Daoy (cell line): ENCODE data around the gene PCDHGA12. TPM values are rescaled to one million over a fixed set of nuclear protein-coding genes. Genes with fewer than 3 reads are reported as not detected.
"Not testable (repeated sequence)": the region's sequence is repeated elsewhere in the genome, so short reads cannot be mapped to it uniquely, and the experiment has no call there.

Experiments
- DNase-seq: peaks from one replicate; pipeline ENCODE4 v3.0.0-alpha.2; 2015; ENCODE audit warnings: low read depth
- total RNA-seq: library from RNA; depleted of rRNA; stranded (reverse); fragments of >200 nt; shearing (Covaris generic); gene quantifications from 2 replicates; pipeline ENCODE4 v1.2.3, GENCODE V29; 2014; rRNA removed

Gene PCDHGA12
- not detected in 2 replicates for total RNA-seq

- DNase-seq = no peak
Observed at GRCh38 chr5:141430332-141431113, at the start of gene PCDHGA12. Gene PCDHGA12, plus strand, starts transcription at chr5:141430507. Its CDS starts 253 bp downstream, at chr5:141430760.

GRCh38 chr5:141382469-141383294, 47.6 kb upstream of the PCDHGA12 start, which contains the start of gene PCDHGA7:
Gene PCDHGA7, plus strand, starts transcription at chr5:141382742. Its CDS starts 158 bp downstream, at chr5:141382900.
- DNase-seq = no peak

- no peak for DNase-seq
Observed at GRCh38 chr5:141383345-141383744, 47.0 kb upstream of the PCDHGA12 start.

GRCh38 chr5:141384471-141385267, 45.6 kb upstream of the PCDHGA12 start:
- no peak for DNase-seq

- not testable (repeated sequence) for DNase-seq
Observed at GRCh38 chr5:141387557-141388311, 42.6 kb upstream of the PCDHGA12 start, which contains the start of gene PCDHGB4. Gene PCDHGB4, plus strand, starts transcription at chr5:141387698. Its CDS starts 187 bp downstream, at chr5:141387885.

GRCh38 chr5:141388661-141389060, 41.6 kb upstream of the PCDHGA12 start:
- no peak for DNase-seq

GRCh38 chr5:141389153-141390042, 40.9 kb upstream of the PCDHGA12 start:
- no peak for DNase-seq

GRCh38 chr5:141392429-141393198, 37.7 kb upstream of the PCDHGA12 start, which contains the start of gene PCDHGA8:
Gene PCDHGA8, plus strand, starts transcription at chr5:141392633. Its CDS starts 181 bp downstream, at chr5:141392814.
- no peak for DNase-seq

- DNase-seq = no peak
Observed at GRCh38 chr5:141393267-141393666, 37.0 kb upstream of the PCDHGA12 start.

- not testable (repeated sequence) for DNase-seq
Observed at GRCh38 chr5:141394401-141395187, 35.7 kb upstream of the PCDHGA12 start.

- DNase-seq = not testable (repeated sequence)
Observed at GRCh38 chr5:141397756-141398551, 32.4 kb upstream of the PCDHGA12 start, which contains the start of gene PCDHGB5. Gene PCDHGB5, plus strand, starts transcription at chr5:141397947. Its CDS starts 181 bp downstream, at chr5:141398128.

GRCh38 chr5:141398608-141399007, 31.7 kb upstream of the PCDHGA12 start:
- DNase-seq = no peak

- DNase-seq = no peak
Observed at GRCh38 chr5:141399555-141400258, 30.6 kb upstream of the PCDHGA12 start.

GRCh38 chr5:141402553-141403243, 27.6 kb upstream of the PCDHGA12 start, which contains the start of gene PCDHGA9:
Gene PCDHGA9, plus strand, starts transcription at chr5:141402778. Its CDS starts 175 bp downstream, at chr5:141402953.
- DNase-seq = no peak

GRCh38 chr5:141403387-141403786, 26.9 kb upstream of the PCDHGA12 start:
- DNase-seq = no peak
